ENCODE data around the gene GPALPP1. TPM values are rescaled to one million over a fixed set of nuclear protein-coding genes. Genes with fewer than 3 reads are reported as not detected.

GPALPP1 gene
- total RNA-seq, 1 experiment from 2014 or later: 17.0 TPM

GRCh38 chr13:45074721-45075120 is 85.4 kb downstream of the GPALPP1 start:
- intact Hi-C loops (cut with micrococcal nuclease): no loop called here
- no peaks in the 10 kb centered on the region for H3K9me2 ChIP-seq (replicated peaks; ENCODE audit: low read length)

GRCh38 chr13:45078003-45078402 is 88.7 kb downstream of the GPALPP1 start:
- no TSS peak for BruUV-seq (replicated peaks)
- Histone ChIP-seq H3K79me2 (ENCODE audit: low read length) (no peaks in the 10 kb centered on the region), H3K4me2 (ENCODE audit: low read length) (no peak overlapping the region), H2AFZ (ENCODE audit: low read length) (no peak overlapping the region), H3K9me3 (ENCODE audit: low read length) (no peaks in the 10 kb centered on the region), H3K9ac (ENCODE audit: low read length) (no peak overlapping the region), H3K27ac (ENCODE audit: low read length) (no peak overlapping the region), H3F3A (ENCODE audit: low read length, unreplicated experiment) (no peaks in the 10 kb centered on the region), H3K36me3 (ENCODE audit: low read depth, low read length) (no peaks in the 10 kb centered on the region), H3K4me3 (ENCODE audit: low read length) (no peak overlapping the region), H3K27me3 (ENCODE audit: low read length) (no peaks in the 10 kb centered on the region), H3K4me1 (ENCODE audit: insufficient read depth, low read length) (peaks cover 8% of the 10 kb centered on the region), H4K20me1 (ENCODE audit: low read length) (no peaks in the 10 kb centered on the region), H3K9me2 (replicated peaks; ENCODE audit: low read length) (no peaks in the 10 kb centered on the region)
- DNase-seq (no peak), ATAC-seq (no peak)
- intact Hi-C loops (cut with micrococcal nuclease): no loop called here
- POLR2A ChIA-PET (ENCODE audit: unreplicated experiment): no interaction called here
- CTCF ChIA-PET: no interaction called here
- TF ChIP-seq EZH2 (IDR thresholded peaks at IDR 0.05; ENCODE audit: low read length, unreplicated experiment) (no peak), CTCF (conservative IDR thresholded peaks at IDR 0.05; ENCODE audit: low read depth, low read length) (no peak), EZH2phosphoT487 (IDR thresholded peaks at IDR 0.05; ENCODE audit: borderline replicate concordance, low read length) (no peak)

More at GRCh38 chr13:45074721-45075120, 85.4 kb downstream of the GPALPP1 start:
- ATAC-seq: no peak
- CTCF ChIA-PET: no interaction called here
- Histone ChIP-seq H3K4me1 (ENCODE audit: insufficient read depth, low read length) (no peaks in the 10 kb centered on the region), H3K79me2 (ENCODE audit: low read length) (no peaks in the 10 kb centered on the region), H3K9ac (ENCODE audit: low read length) (no peak overlapping the region), H3K4me3 (ENCODE audit: low read length) (no peak overlapping the region), H4K20me1 (ENCODE audit: low read length) (no peaks in the 10 kb centered on the region), H3K36me3 (ENCODE audit: low read depth, low read length) (no peaks in the 10 kb centered on the region), H3K27me3 (ENCODE audit: low read length) (no peaks in the 10 kb centered on the region), H3K9me3 (ENCODE audit: low read length) (no peaks in the 10 kb centered on the region), H3F3A (ENCODE audit: low read length, unreplicated experiment) (no peaks in the 10 kb centered on the region), H3K4me2 (ENCODE audit: low read length) (no peak overlapping the region), H2AFZ (ENCODE audit: low read length) (no peak overlapping the region), H3K27ac (ENCODE audit: low read length) (no peak overlapping the region)
- no TSS peak for BruUV-seq (replicated peaks)
- TF ChIP-seq EZH2phosphoT487 (IDR thresholded peaks at IDR 0.05; ENCODE audit: borderline replicate concordance, low read length) (no peak), EZH2 (IDR thresholded peaks at IDR 0.05; ENCODE audit: low read length, unreplicated experiment) (no peak), CTCF (conservative IDR thresholded peaks at IDR 0.05; ENCODE audit: low read depth, low read length) (no peak)
- POLR2A ChIA-PET (ENCODE audit: unreplicated experiment): no interaction called here
- no peak for DNase-seq

Other genes with a start within 250 kb of the GPALPP1 start
- gene NUFIP1, start 67 bp upstream of the GPALPP1 start, total RNA-seq (2014; rRNA removed): 2.5 and 4.0 TPM in 2 replicates
- 24.8 and 28.3 TPM in 2 replicates for gene GTF2F2, start 131.0 kb downstream of the GPALPP1 start, total RNA-seq (2014; rRNA removed)
- not detected in 2 replicates for gene KCTD4, start 211.5 kb downstream of the GPALPP1 start, total RNA-seq (2014; rRNA removed)

All from PC-3 (cell line).